K562 (cell line): ENCODE measurements around the gene CDC42SE2. TPM values are rescaled to one million over a fixed set of nuclear protein-coding genes. Genes with fewer than 3 reads are reported as not detected.

Source experiments
- ATAC-seq: fragments of 200-7000 bp; cut with Tn5 transposase; 3 replicates; pipeline ENCODE4 v1.9.1; 2020; ENCODE audit warnings: moderate library complexity
- BruUV-seq: library from RNA; stranded (reverse); fragments of 400-500 nt; replicated peaks from 2 replicates; lab custom pipeline; 2021; lab: Mats Ljungman, UMichigan
- CTCF ChIA-PET: fragments of 300-600 bp; formaldehyde crosslinking; extraction: SDS; loops from one replicate; lab custom pipeline; 2021; ENCODE audit warnings: low intra/inter-chr PET ratio; lab: Yijun Ruan, JAX
- POLR2A ChIA-PET: fragments of 300-600, 350-650 bp; sonication (Branson Sonifier 250); formaldehyde crosslinking; extraction: SDS; loops from one replicate; lab custom pipeline; 2021; ENCODE audit warnings: antibody characterized with exemption, inconsistent platforms; lab: Yijun Ruan, JAX
- DNase-seq, 4 experiments: peaks; one replicate each; pipeline versions ENCODE4 v3.0.0 to v3.0.0-alpha.2; 2011 to 2018; ENCODE audit warnings: low spot score in 3 of 4, mixed read lengths in 3 of 4; ENCODE audit errors: extremely low read depth in 1 of 4
- FAIRE-seq: peaks from 2 replicates; lab custom pipeline; 2011; peaks lifted over from hg19 to GRCh38; lab: Jason Lieb, UNC
- H2AFZ ChIP-seq: 2 replicates; pipeline ENCODE4 v1.6.0; 2011; ENCODE audit warnings: low read depth, low read length, control low read depth, inconsistent platforms
- H3K27ac ChIP-seq: fragments of 200-600 bp; 3 replicates; pipeline ENCODE4 v1.8.0; 2011; ENCODE audit warnings: low read depth, mild to moderate bottlenecking, control low read depth, inconsistent platforms, low read length, moderate library complexity, mixed read lengths; ENCODE audit errors: extremely low read depth
- H3K27me3 ChIP-seq, 2 experiments: fragments of 300-600 bp in 1 of 2; 2 replicates in 1 of 2; 3 replicates in 1 of 2; pipeline versions ENCODE4 v1.6.0 to v1.8.0; 2011; ENCODE audit warnings: inconsistent platforms in 2 of 2, low read length in 2 of 2, mild to moderate bottlenecking in 1 of 2, mixed read lengths in 1 of 2, moderate library complexity in 1 of 2; ENCODE audit not compliant: control insufficient read depth in 2 of 2, insufficient read depth in 2 of 2
- H3K36me3 ChIP-seq: fragments of 300-600 bp; 3 replicates; pipeline ENCODE4 v1.8.0; 2011; ENCODE audit warnings: mild to moderate bottlenecking, low read length, inconsistent platforms; ENCODE audit not compliant: control insufficient read depth, insufficient read depth
- H3K4me1 ChIP-seq, 2 experiments: fragments of 200-600 bp in 1 of 2; replicated peaks in 1 of 2; 2 replicates in 1 of 2; 3 replicates in 1 of 2; pipeline versions ENCODE4 v1.5.1 to v1.8.0; 2011; ENCODE audit warnings: inconsistent platforms in 2 of 2, low read length in 2 of 2, mild to moderate bottlenecking in 1 of 2, mixed read lengths in 1 of 2, moderate library complexity in 1 of 2; ENCODE audit not compliant: control insufficient read depth in 2 of 2, insufficient read depth in 2 of 2
- H3K4me2 ChIP-seq: 2 replicates; pipeline ENCODE4 v1.6.1; 2011; ENCODE audit warnings: low read length, control low read depth, inconsistent platforms, mixed read lengths; ENCODE audit not compliant: insufficient read depth
- H3K4me3 ChIP-seq: fragments of 200-600 bp; sonication (generic), shearing (Covaris generic); 2 replicates; pipeline ENCODE4 v1.5.1; 2016; ENCODE audit warnings: control low read depth, inconsistent platforms
- H3K79me2 ChIP-seq: fragments of 200-600 bp; 3 replicates; pipeline ENCODE4 v1.8.0; 2011; ENCODE audit warnings: low read length, inconsistent platforms; ENCODE audit not compliant: control insufficient read depth, insufficient read depth
- H3K9ac ChIP-seq, 2 experiments: 2 replicates each; pipeline versions ENCODE4 v1.6.0 to v1.6.1; 2011; ENCODE audit warnings: low read depth in 2 of 2, low read length in 2 of 2, control low read depth in 1 of 2, inconsistent platforms in 1 of 2, mild to moderate bottlenecking in 1 of 2, mixed read lengths in 1 of 2; ENCODE audit not compliant: insufficient read depth in 1 of 2
- H3K9me1 ChIP-seq: one replicate; pipeline ENCODE4 v1.6.0; 2011; ENCODE audit warnings: inconsistent platforms, mild to moderate bottlenecking, low read length, moderate library complexity; ENCODE audit not compliant: control insufficient read depth, insufficient read depth
- H3K9me3 ChIP-seq: replicated peaks from 2 replicates; pipeline ENCODE4 v1.5.1; 2011; ENCODE audit warnings: low read depth, low read length, inconsistent platforms; ENCODE audit not compliant: control insufficient read depth, insufficient read depth
- H4K20me1 ChIP-seq: replicated peaks from 2 replicates; pipeline ENCODE4 v1.6.1; 2011; ENCODE audit warnings: low read length, inconsistent platforms, mixed read lengths; ENCODE audit not compliant: control insufficient read depth, insufficient read depth
- IFI16 ChIP-seq: fragments of 250-450 bp; sonication (Bioruptor Pico); IDR thresholded peaks from 2 replicates; pipeline ENCODE4 v2.1.2; 2022; ENCODE audit warnings: mild to moderate bottlenecking, inconsistent platforms
- POLR2H ChIP-seq: IDR thresholded peaks from 2 replicates; pipeline ENCODE4 v1.6.1; 2016; ENCODE audit warnings: missing genetic modification characterization, low read depth, mild to moderate bottlenecking, control low read depth, missing compliant biosample characterization, moderate library complexity
- WGBS: fragments of 100-300 bp; shearing (Covaris generic); methylation state at CpG from one replicate; pipeline ENCODE4 v1.1.6; 2016; ENCODE audit warnings: low coverage, mixed read lengths; ENCODE audit not compliant: insufficient coverage; ENCODE audit errors: missing lambda C conversion rate; 5-methylcytosine and 5-hydroxymethylcytosine counted together
- in situ Hi-C: fragments of 300-500 bp; cut with MboI; formaldehyde crosslinking; loops from 4 replicates; pipeline ENCODE4 v1.15.0; 2018; ENCODE audit warnings: inconsistent platforms, mixed read lengths
- intact Hi-C: fragments of 100-400 bp; cut with micrococcal nuclease; formaldehyde crosslinking; loops from 2 replicates; pipeline ENCODE4 v1.14.2; 2022
- polyA plus RNA-seq, 8 experiments: library from polyadenylated mRNA; depleted of rRNA in 4 of 8; stranded (reverse) in 5 of 8; unstranded in 3 of 8; fragments of >200 nt; fragmentation: Nextera tagmentation in 2 of 8; fragmentation: Illumina TruSeq in 1 of 8; extraction: Ambion mirVana in 2 of 8; extraction: Trizol in 1 of 8; gene quantifications; 2 replicates each; pipeline versions ENCODE4 v1.2.1 to v1.2.3, GENCODE V29; 2011 to 2014; ENCODE audit warnings: inconsistent platforms in 1 of 8, missing spikeins in 1 of 8
- total RNA-seq, 7 experiments: library from RNA; depleted of rRNA in 6 of 7; stranded (reverse); fragments of >200 nt in 6 of 7; fragmentation: Illumina TruSeq in 2 of 7; extraction: Trizol in 2 of 7; gene quantifications; 2 replicates each; pipeline versions ENCODE4 v1.2.1 to v1.2.3, GENCODE V29; 2011 to 2021; ENCODE audit warnings: low replicate concordance in 1 of 7

The CDC42SE2 gene
- total and polyA plus RNA-seq, 9 of the 15 experiments (the other 6 are each of a cell fraction or from before 2014, with no cell fraction given) = 24.8 to 44.3 (median 32.7) TPM

DNA sequence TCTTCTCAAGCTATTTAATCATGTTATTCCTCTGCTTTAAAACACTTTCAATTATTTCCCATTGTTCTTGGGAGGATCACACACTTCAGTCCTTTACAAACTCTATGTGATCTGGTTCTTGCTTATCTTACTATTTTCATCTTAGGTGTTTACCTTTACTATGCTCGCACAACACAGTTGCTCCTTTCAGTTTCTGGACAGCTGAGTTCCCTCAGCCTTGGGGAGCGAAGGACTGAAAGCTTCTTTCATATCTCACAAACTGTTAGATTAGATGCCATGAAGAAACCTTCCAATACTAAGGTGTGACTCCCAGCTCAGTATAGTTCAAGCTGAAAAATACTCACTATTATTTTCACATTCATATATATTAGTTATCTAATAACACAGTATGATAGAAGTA is 117.9 kb downstream of the CDC42SE2 start:
- in situ Hi-C loops (loop anchor here (5.0 to 25.0 kb wide), 2 partner anchors 214 to 494 kb away; partner anchors contain the start of gene HINT1), intact Hi-C loops (loop anchor here (1.0 to 10.0 kb wide), 5 partner anchors 117 to 487 kb away; partner anchors contain the start of gene CDC42SE2)
- Histone ChIP-seq H3K9ac (no peak overlapping the region), H3K4me1 (peaks cover 10 to 68% of the 10 kb centered on the region in 2 experiments), H3K27me3 (no peaks in the 10 kb centered on the region), H2AFZ (no peak overlapping the region), H3K9me1 (no peaks in the 10 kb centered on the region), H3K27ac (0 out of 3 replicates have a peak overlapping the region, but pooled peaks have one; percentile 3), H4K20me1 (no peaks in the 10 kb centered on the region), H3K4me2 (no peak overlapping the region), H3K9me3 (no peaks in the 10 kb centered on the region), H3K79me2 (peaks cover 76% of the 10 kb centered on the region), H3K4me3 (no peak overlapping the region), H3K36me3 (peaks cover 16% of the 10 kb centered on the region)
- WGBS = 55% methylated on average over 2 of the region's 2 CpGs
- FAIRE-seq (no peak), DNase-seq (no peak), ATAC-seq (no peak)
- TF ChIP-seq POLR2H (tag) (0 out of 2 replicates have a peak, but pooled peaks have one; percentile 13), IFI16 (CRISPR knock-in tag) (no peak)
- BruUV-seq = no TSS peak
- ChIA-PET CTCF (interaction anchor here (0.6 kb wide), 1 partner anchor 391 kb away, joined by 3 read pairs; no protein-coding TSS in a partner anchor), POLR2A (interaction anchor here (1.0 to 1.4 kb wide), 4 partner anchors 9 to 226 kb away, joined by 3 to 10 read pairs (median 3); no protein-coding TSS in a partner anchor)
